HepG2 (cell line): ENCODE data around the gene JAG1. TPM values are rescaled to one million over a fixed set of nuclear protein-coding genes. Genes with fewer than 3 reads are reported as not detected.

ENCODE experiments used
- ATAC-seq: fragments of 200-7000 bp; cut with Tn5 transposase; 3 replicates; pipeline ENCODE4 v1.9.1; 2020; ENCODE audit warnings: mild to moderate bottlenecking, moderate library complexity
- BruUV-seq: library from RNA; stranded (reverse); fragments of 400-500 nt; replicated peaks from 2 replicates; lab custom pipeline; 2021; lab: Mats Ljungman, UMichigan
- CTCF ChIA-PET: fragments of 300-600 bp; formaldehyde crosslinking; extraction: SDS; loops from one replicate; lab custom pipeline; 2021; ENCODE audit warnings: low total read pairs, inconsistent platforms, low intra/inter-chr PET ratio; lab: Yijun Ruan, JAX
- POLR2A ChIA-PET: fragments of 350-600 bp; sonication (Branson Sonifier 250); formaldehyde crosslinking; loops from one replicate; lab custom pipeline; 2020; ENCODE audit warnings: antibody characterized with exemption, inconsistent platforms; lab: Yijun Ruan, JAX
- DNase-seq: peaks from one replicate; pipeline ENCODE4 v3.0.0-alpha.2; 2015; ENCODE audit warnings: low spot score
- FAIRE-seq: peaks from 3 replicates; lab custom pipeline; 2011; peaks lifted over from hg19 to GRCh38; lab: Jason Lieb, UNC
- H2AFZ ChIP-seq: one replicate; pipeline ENCODE4 v1.6.1; 2011; ENCODE audit warnings: low read length, inconsistent platforms
- H3K27ac ChIP-seq: fragments of 300-600 bp; 3 replicates; pipeline ENCODE4 v1.8.0; 2011; ENCODE audit warnings: mixed run types, mild to moderate bottlenecking, mixed read lengths, low read length, inconsistent platforms; ENCODE audit not compliant: insufficient read depth; ENCODE audit errors: extremely low read length
- H3K27me3 ChIP-seq, 2 experiments: fragments of 200-600 bp in 1 of 2; 2 replicates in 1 of 2; 3 replicates in 1 of 2; pipeline versions ENCODE4 v1.6.0 to v1.8.0; 2011; ENCODE audit warnings: low read length in 2 of 2, mild to moderate bottlenecking in 2 of 2, moderate library complexity in 2 of 2, inconsistent platforms in 1 of 2; ENCODE audit not compliant: insufficient read depth in 2 of 2, control insufficient read depth in 1 of 2
- H3K36me3 ChIP-seq, 2 experiments: fragments of 200-600 bp in 1 of 2; replicated peaks in 1 of 2; 2 replicates in 1 of 2; 3 replicates in 1 of 2; pipeline versions ENCODE4 v1.5.1 to v1.8.0; 2011; ENCODE audit warnings: low read length in 2 of 2, inconsistent platforms in 1 of 2; ENCODE audit not compliant: insufficient read depth in 2 of 2, control insufficient read depth in 1 of 2
- H3K4me1 ChIP-seq: 2 replicates; pipeline ENCODE4 v1.5.1; 2012; ENCODE audit warnings: low read length, inconsistent platforms; ENCODE audit not compliant: insufficient read depth
- H3K4me2 ChIP-seq: 2 replicates; pipeline ENCODE4 v1.6.0; 2011; ENCODE audit warnings: low read depth, low read length, inconsistent platforms
- H3K4me3 ChIP-seq, 3 experiments: fragments of 200-600 bp in 1 of 3; sonication (generic), shearing (Covaris generic) in 1 of 3; replicated peaks in 1 of 3; 2 replicates each; pipeline ENCODE4 v1.5.1; 2011 to 2016; ENCODE audit warnings: low read length in 3 of 3, inconsistent platforms in 2 of 3, low read depth in 2 of 3, mild to moderate bottlenecking in 2 of 3, control low read depth in 1 of 3, mixed read lengths in 1 of 3; ENCODE audit not compliant: insufficient read depth in 1 of 3
- H3K79me2 ChIP-seq: one replicate; pipeline ENCODE4 v1.6.1; 2011; ENCODE audit warnings: low read length, inconsistent platforms; ENCODE audit not compliant: insufficient read depth
- H3K9ac ChIP-seq: 2 replicates; pipeline ENCODE4 v1.6.0; 2011; ENCODE audit warnings: mild to moderate bottlenecking, low read depth, low read length, inconsistent platforms; ENCODE audit not compliant: insufficient read depth
- H3K9me3 ChIP-seq: 2 replicates; pipeline ENCODE4 v1.5.1; 2012; ENCODE audit warnings: mild to moderate bottlenecking, low read length
- H4K20me1 ChIP-seq: 2 replicates; pipeline ENCODE4 v1.6.0; 2011; ENCODE audit warnings: inconsistent platforms, mild to moderate bottlenecking, low read length, moderate library complexity; ENCODE audit not compliant: insufficient read depth
- MED1 ChIP-seq: sonication (generic); formaldehyde crosslinking; IDR thresholded peaks from 2 replicates; pipeline ENCODE4 v1.4.0; 2020; ENCODE audit warnings: missing genetic modification reagents
- POLR2AphosphoS2 ChIP-seq: IDR thresholded peaks from 2 replicates; pipeline ENCODE4 v1.6.1; 2011; ENCODE audit warnings: low read depth, low read length, improper control_type of control experiment
- POLR2G ChIP-seq: fragments of 200-400 bp; formaldehyde crosslinking; IDR thresholded peaks from 2 replicates; pipeline ENCODE4 v1.6.1; 2018; ENCODE audit warnings: mild to moderate bottlenecking, low read depth, low read length, moderate library complexity
- RBM22 ChIP-seq: fragments of 200-400 bp; formaldehyde crosslinking; optimal IDR thresholded peaks from 2 replicates; pipeline ENCODE3; 2017; ENCODE audit warnings: mild to moderate bottlenecking, low read length, moderate library complexity
- WGBS: methylation state at CpG from one replicate; pipeline ENCODE4 v1.1.6; 2017; ENCODE audit warnings: low lambda C conversion rate; 5-methylcytosine and 5-hydroxymethylcytosine counted together
- in situ Hi-C: cut with HindIII; loops from 2 replicates; pipeline ENCODE4 v1.10.0; 2017; ENCODE audit warnings: low pct_unique_long_range_greater_than_20kb; ENCODE audit not compliant: extremely low pct_ligation_motif_present
- intact Hi-C: fragments of 100-400 bp; cut with micrococcal nuclease; formaldehyde crosslinking; loops from one replicate; pipeline ENCODE4 v1.10.0; 2022; ENCODE audit not compliant: unreplicated experiment
- polyA plus RNA-seq, 8 experiments: library from polyadenylated mRNA; depleted of rRNA in 3 of 8; stranded (reverse) in 7 of 8; unstranded in 1 of 8; fragments of >200 nt; fragmentation: Illumina TruSeq in 4 of 8; extraction: Trizol in 4 of 8; gene quantifications; 2 replicates each; pipeline versions ENCODE4 v1.2.1 to v1.2.3, GENCODE V29; 2011 to 2016; ENCODE audit warnings: low read depth in 4 of 8, missing spikeins in 1 of 8, mixed read lengths in 1 of 8; ENCODE audit not compliant: insufficient read depth in 1 of 8
- total RNA-seq, 5 experiments: library from RNA; depleted of rRNA; stranded (reverse); fragments of >200 nt; fragmentation: Illumina TruSeq; extraction: Trizol; gene quantifications; 2 replicates each; pipeline ENCODE4 v1.2.3, GENCODE V29; 2016; ENCODE audit warnings: low read depth in 1 of 5
- TF ChIP-seq, protein P1 (sequence below): sonication (generic); formaldehyde crosslinking; IDR thresholded peaks from 2 replicates; pipeline ENCODE4 v1.4.0; 2020; ENCODE audit warnings: missing genetic modification reagents, low read depth, mild to moderate bottlenecking, borderline replicate concordance
- TF ChIP-seq, protein P2 (sequence below): sonication (generic); formaldehyde crosslinking; IDR thresholded peaks from 2 replicates; pipeline ENCODE4 v1.9.0; 2022; ENCODE audit warnings: low read depth, missing genetic modification reagents

JAG1 gene
- total and polyA plus RNA-seq, 2 of the 13 experiments (the other 11 are each of a cell fraction or from before 2014, with no cell fraction given) = 47.1 to 56.3 TPM

DNA sequence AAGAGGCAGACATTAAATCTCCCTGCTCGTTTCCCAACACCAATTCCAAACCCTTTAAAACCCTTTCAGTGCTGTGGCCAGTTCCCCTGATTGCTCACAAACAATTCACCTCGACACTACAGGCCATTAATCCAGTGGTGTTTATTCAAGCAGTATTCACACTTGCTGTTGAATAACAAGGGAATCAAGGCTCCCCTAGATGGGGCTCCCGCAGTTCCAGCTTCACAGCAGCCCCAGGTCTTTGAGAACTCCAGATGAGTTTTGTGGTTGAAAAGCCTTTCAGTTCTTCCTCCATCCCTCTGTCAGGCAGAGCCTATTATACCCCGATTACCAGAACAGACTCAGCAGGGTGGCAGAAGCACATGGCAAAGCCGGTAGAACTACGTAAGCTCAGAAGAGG lies 36.2 kb downstream of the JAG1 start:
- intact Hi-C loops = loop anchor here (2.0 to 10.0 kb wide), 3 partner anchors 15 to 203 kb away; partner anchors contain the start of genes MKKS and SLX4IP
- H3K27me3 ChIP-seq = no peaks in the 10 kb centered on the region
- H3K79me2 ChIP-seq = no peaks in the 10 kb centered on the region
- BruUV-seq = no TSS peak
- no peaks in the 10 kb centered on the region for H4K20me1 ChIP-seq
- peaks cover 32 to 44% of the 10 kb centered on the region in 2 experiments for H3K36me3 ChIP-seq
- CTCF ChIA-PET = no interaction called here
- no peak for ATAC-seq
- POLR2A ChIA-PET = interaction anchor here (1.1 kb wide), 1 partner anchor 34 kb away, joined by 4 read pairs; no protein-coding TSS in a partner anchor
- no peak overlapping the region for H3K27ac ChIP-seq
- 95% methylated on average over 6 of the region's 6 CpGs for WGBS
- FAIRE-seq = no peak
- H3K4me1 ChIP-seq = no peaks in the 10 kb centered on the region
- H2AFZ ChIP-seq = no peak overlapping the region
- in situ Hi-C loops = loop anchor here (5.0 kb wide), 1 partner anchor 85 kb away; no protein-coding TSS in a partner anchor
- H3K4me3 ChIP-seq = no peak overlapping the region
- no peak overlapping the region for H3K4me2 ChIP-seq
- TF ChIP-seq POLR2G (peak; percentile 31; the same call in 1 of the 2 replicates), POLR2AphosphoS2 (0 out of 2 replicates have a peak, but pooled peaks have one; percentile 21), RBM22 (peak; percentile 73), MED1 (CRISPR knock-in tag) (no peak)
- TF ChIP-seq, protein P1, sequence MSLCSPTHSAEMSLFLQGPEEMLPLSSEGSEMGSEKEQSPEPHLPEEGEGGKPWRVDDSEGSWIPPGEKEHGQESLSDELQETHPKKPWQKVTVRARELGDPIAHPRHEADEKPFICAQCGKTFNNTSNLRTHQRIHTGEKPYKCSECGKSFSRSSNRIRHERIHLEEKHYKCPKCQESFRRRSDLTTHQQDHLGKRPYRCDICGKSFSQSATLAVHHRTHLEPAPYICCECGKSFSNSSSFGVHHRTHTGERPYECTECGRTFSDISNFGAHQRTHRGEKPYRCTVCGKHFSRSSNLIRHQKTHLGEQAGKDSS (CRISPR knock-in tag) = 0 out of 2 replicates have a peak, but pooled peaks have one; percentile 6
- TF ChIP-seq, protein P2, sequence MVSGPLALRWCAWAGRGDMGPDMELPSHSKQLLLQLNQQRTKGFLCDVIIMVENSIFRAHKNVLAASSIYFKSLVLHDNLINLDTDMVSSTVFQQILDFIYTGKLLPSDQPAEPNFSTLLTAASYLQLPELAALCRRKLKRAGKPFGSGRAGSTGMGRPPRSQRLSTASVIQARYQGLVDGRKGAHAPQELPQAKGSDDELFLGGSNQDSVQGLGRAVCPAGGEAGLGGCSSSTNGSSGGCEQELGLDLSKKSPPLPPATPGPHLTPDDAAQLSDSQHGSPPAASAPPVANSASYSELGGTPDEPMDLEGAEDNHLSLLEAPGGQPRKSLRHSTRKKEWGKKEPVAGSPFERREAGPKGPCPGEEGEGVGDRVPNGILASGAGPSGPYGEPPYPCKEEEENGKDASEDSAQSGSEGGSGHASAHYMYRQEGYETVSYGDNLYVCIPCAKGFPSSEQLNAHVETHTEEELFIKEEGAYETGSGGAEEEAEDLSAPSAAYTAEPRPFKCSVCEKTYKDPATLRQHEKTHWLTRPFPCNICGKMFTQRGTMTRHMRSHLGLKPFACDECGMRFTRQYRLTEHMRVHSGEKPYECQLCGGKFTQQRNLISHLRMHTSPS (CRISPR knock-in tag) = no peak
- TF ChIP-seq, all 625 proteins: peak for 4
- no peak for DNase-seq
- Histone ChIP-seq H3K9me3 (no peaks in the 10 kb centered on the region), H3K9ac (no peak overlapping the region)
